GM18519 (cell line): ENCODE results near the gene KCNJ6.
A peak's percentile ranks its signal among the peaks of the same experiment; 100 is the strongest.
"Not testable (repeated sequence)": the region's sequence is repeated elsewhere in the genome, so short reads cannot be mapped to it uniquely, and the experiment has no call there.

Experiments used
- ATAC-seq: cut with Tn5 transposase; IDR thresholded peaks from one replicate; pipeline ENCODE4 v1.9.1; 2021; ENCODE audit warnings: mild to moderate bottlenecking, moderate library complexity; ENCODE audit not compliant: unreplicated experiment, low FRiP score

The KCNJ6 gene

GRCh38 chr21:37658817-37659458 lies 257.3 kb downstream of the KCNJ6 start:
- no peak for ATAC-seq

- no peak for ATAC-seq
These were observed 258.0 kb downstream of the KCNJ6 start for GRCh38 chr21:37658121-37658816.

GRCh38 chr21:37656899-37657298 lies 259.4 kb downstream of the KCNJ6 start:
- ATAC-seq: no peak

GRCh38 chr21:37655611-37656300 lies 260.5 kb downstream of the KCNJ6 start:
- no peak for ATAC-seq

DNA sequence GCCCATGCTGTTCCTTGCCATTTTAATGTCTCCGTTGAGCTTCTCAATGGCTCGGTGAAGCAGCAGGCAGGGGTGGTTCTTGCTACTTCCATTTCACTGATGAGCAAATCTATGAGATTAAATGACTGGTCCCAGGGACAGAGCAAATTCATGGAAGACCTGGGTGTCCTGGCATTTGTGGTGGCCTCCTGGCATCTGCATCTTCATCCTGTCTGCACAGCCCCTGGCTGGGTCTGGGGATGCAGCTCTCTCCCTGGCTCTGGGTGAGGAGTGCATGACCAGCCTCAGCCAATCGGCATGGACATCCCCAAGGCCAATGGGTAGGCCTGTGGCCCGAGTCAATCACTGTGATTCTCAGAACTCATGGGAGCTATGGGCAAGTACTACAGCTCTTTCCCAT lies 261.7 kb downstream of the KCNJ6 start:
- ATAC-seq: no peak

- ATAC-seq: no peak
These were observed 263.1 kb downstream of the KCNJ6 start for GRCh38 chr21:37653201-37653600.

- ATAC-seq: no peak
These were observed 268.5 kb downstream of the KCNJ6 start for GRCh38 chr21:37647781-37648180.

GRCh38 chr21:37646761-37647160 lies 269.5 kb downstream of the KCNJ6 start:
- ATAC-seq: not testable (repeated sequence)

GRCh38 chr21:37645848-37646247 lies 270.4 kb downstream of the KCNJ6 start:
- no peak for ATAC-seq

GRCh38 chr21:37644636-37645035 lies 271.6 kb downstream of the KCNJ6 start:
- no peak for ATAC-seq

GRCh38 chr21:37643862-37644261 lies 272.4 kb downstream of the KCNJ6 start:
- not testable (repeated sequence) for ATAC-seq

DNA sequence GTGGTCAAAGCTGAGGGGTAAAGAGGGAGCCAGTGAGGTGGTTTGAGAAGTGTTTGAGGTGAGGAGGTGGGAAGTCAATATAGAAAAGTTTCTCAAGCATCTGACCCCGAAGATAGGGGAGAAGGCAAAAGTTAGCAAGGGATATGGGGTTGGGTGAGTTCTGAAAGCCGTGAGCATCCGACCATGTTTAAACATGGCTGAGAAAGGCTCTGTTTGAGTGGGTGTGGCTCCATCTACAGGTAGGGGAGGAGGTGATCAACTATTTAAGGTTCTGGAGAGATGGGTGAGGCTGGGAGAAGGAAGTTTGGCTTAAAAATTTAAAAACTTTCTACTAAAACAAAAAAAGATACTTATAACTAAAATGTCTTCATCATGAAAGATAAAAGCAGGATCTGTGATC lies 273.8 kb downstream of the KCNJ6 start:
- ATAC-seq: no peak

DNA sequence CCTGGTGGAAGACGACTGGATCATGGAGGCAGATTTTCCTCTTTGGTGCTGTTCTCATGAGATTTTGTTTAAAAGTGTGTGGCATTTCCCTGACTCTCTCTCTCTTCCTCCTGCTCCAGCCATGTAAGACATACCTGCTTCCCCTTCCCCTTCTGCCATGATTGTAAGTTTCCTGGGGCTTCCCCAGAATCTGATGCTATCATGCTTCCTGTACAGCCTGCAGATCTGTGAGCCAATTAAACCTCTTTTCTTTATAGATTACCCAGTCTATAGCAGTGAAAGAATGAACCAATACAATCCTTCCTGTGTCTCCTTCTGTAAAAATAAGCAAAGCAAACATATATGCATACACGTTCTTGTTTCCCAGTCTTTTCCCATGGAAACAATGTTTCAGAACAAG lies 276.5 kb downstream of the KCNJ6 start:
- no peak for ATAC-seq

DNA sequence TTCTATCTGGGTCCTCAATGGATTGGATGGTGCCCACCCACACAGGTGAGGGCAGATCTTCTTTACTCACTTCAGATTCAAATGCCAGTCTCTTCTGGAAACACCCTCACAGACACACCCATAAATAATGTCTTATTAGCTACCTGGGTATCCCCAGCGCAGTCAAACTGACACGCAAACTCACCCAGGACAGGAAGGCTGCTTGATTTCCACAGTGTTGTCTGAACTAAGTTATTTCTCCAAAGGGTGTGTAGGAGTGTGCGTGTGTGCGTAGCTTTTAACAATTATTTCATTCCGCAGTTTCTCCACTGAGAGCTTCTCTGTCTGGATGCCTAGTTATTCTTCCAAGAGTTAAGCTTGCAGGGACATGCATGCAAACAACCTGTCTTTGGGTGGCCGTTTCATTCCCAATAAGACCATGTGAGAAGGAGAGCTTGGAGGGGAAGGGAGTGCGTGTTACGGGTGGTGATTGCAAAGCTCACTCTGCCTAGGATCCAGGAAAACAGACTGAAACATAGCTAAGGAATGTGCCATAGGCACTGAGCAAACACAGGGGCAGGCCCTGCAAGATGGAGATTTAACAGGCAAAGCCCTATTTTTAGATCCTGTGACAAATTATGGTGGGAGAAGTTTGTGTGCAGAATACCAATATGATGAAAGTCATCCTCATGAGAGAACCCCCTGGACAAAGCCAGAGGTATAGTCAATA lies 280.0 kb downstream of the KCNJ6 start:
- no peak for ATAC-seq

- peak; percentile 67 for ATAC-seq
These were observed 284.7 kb downstream of the KCNJ6 start for GRCh38 chr21:37631319-37632117.

- no peak for ATAC-seq
These were observed 285.4 kb downstream of the KCNJ6 start for GRCh38 chr21:37630872-37631271.

GRCh38 chr21:37628362-37628761 lies 287.9 kb downstream of the KCNJ6 start:
- ATAC-seq: no peak

DNA sequence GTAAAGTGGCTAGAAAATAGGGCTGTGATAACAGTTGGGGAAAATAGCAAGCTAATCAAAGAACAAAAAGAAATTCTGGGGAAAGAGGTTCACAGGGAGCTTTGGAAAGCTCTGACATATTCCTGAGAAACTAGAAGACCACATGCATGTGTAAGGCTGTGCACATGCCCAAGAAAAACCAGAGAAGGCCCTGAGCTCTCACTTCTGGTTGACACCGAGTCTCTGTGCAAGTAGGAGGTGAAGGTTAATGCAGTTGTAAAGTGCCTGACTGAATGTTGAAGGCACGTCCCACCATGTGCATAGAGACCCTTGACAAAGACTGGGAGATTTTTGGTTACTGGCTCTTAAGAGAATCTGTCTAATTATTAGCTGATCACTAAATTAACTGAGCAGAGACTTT lies 288.7 kb downstream of the KCNJ6 start:
- ATAC-seq: no peak

GRCh38 chr21:37627074-37627473 lies 289.2 kb downstream of the KCNJ6 start:
- ATAC-seq: no peak

DNA sequence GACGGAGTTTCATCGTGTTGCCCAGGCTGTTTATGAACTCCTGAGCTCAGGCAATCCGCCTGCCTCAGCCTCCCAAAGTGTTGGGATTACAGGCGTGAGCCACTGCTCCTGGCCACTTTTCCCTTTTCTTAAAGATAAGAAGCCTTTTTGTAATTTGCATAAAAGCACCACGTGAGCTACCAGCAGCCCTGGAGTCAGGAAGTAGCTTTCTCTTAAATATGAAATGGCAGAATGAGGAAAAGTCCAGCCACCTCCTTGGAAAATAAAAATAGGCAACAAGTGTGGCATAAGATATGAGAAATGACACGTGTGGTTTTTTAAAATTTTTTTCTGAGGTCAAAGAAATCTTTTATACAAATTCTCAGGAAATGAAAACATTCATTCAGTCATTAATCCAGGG lies 289.9 kb downstream of the KCNJ6 start:
- no peak for ATAC-seq
